ENCODE results near the gene TSSK6.

The TSSK6 gene

DNA sequence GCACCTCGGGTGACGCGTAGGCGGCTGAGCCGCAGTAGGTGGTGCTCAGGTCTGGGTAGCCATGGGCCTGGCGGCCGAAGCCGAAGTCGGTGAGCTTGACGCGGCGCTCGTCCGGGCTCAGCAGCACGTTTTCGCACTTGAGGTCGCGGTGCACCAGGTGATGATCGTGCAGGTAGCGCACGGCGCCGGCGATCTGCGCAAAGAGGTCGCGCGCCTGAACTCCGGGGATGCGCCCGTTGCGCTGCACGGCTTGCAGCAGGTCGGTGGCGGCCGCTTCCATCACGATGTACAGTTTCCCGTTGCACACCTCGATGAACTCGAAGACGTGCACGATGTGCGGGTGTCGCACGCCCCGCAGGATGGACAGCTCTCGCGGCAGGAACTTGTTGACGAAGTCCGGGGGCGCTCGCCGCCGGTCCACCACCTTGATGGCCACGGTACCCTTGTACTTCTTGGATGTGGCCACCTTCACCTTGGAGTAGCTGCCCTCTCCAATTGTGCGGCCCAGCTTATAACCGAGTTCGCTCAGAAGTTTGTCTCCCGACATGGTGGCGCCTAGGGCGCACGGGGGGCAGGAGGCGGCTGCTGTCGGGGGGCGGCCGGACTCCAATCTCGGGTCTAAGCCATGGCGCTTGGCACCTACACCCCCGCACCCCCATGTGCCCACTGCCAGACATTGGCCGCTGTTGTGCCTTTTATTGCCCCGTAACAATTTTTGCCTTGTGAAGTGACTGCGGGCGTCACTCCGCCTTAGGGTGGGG lies at the start of gene TSSK6:
Gene TSSK6, minus strand, starts transcription at position 668 of the 761 bp plus-strand sequence. Its CDS starts 121 bp downstream, at position 547.
- in situ Hi-C loops (cut with HindIII; ENCODE audit: low sequenced_read_pairs) = no loop called here

DNA sequence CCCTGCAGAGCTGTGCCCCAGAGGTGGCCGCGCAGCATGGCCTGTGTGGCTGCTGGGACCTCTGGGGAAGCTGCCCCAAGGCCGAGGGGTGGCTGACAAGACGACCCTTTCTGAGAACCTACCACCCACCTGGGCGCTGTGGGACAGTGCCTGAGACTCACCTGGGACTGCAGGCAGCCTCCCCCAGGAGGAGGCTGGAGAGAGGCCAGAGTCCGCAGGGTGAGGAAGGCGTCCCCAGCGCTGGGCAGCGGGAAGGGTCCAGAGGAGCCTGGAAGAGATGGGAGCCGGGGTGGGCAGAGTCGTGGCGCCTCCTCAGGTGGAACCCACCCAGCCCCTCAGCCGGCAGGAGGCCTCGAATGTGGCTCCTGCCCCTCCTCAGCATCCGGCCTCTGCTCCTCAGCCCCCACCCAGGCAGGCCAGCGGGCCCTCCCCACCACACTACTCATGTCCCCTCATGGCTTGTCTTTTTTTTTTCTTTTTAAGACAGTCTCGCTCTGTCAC lies 48.0 kb upstream of the TSSK6 start:
- in situ Hi-C loops (cut with HindIII; ENCODE audit: low sequenced_read_pairs) = no loop called here

DNA sequence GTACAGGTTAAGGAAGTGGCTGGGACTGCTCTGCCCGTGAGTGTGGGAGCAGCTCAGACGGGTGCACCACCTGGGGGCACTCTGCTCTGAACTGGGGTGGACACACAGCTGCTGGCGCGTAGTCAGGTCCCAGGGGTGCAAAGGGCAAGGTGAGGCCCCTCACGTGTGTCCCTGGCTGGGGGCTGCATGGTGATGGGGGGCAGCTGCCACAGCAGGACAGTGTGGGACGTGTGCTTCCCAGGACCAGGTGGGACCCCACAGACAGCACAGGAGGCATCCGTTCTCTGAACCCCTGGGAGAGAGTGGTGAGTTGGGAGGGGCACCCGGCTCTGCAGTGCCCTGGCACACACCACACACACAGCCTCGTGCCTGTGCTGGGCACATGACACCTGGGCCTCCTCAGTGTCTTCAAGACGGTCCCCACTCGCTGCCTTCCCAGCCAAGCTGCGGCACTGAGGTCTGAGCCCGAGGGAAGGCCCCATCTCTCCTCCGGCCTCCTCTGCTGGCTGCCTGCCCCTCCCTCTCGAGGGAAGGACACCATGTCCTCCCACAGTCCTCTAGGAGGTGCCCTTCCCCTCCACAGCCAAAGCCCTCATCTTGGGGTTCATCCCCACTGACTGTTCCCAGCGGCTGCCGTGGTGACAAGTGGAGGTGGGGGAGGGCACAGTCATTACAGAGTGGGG lies 47.5 kb upstream of the TSSK6 start:
- in situ Hi-C loops (cut with HindIII; ENCODE audit: low sequenced_read_pairs) = no loop called here

DNA sequence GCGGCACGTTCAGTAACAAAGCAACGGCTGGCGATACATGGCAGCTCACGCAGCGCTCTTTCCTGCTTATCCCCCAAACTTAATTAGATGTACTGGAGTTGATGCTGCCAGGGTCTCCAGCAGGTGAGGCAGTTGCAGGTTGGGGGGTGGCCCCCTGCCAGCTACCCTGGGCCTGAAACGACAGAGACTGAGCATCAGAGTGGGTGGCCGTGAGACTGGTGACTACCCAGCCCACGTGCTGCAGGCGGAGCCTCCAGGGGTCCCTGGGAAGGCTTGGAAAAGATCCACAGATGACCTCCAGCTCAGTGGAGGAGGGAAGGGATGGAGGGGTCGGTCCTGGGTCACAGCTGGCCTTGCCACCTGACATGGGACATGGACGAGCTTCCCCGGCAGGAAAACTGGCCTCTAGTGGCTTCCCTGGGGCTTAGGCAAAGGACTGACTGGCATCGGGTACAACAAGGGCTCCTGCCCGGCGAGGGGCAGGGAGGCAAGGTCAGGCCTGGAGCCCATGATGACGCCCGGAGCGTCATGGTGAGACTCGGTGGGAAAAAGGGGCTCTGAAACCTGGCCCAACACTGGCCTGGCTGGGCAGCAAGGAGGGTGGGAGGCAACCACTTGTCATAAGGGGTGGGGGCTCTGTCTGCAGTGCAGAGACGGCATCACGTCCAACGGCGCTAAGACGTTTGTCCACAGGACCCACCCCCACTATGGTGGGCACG lies 46.8 kb upstream of the TSSK6 start:
- in situ Hi-C loops (cut with HindIII; ENCODE audit: low sequenced_read_pairs) = no loop called here

DNA sequence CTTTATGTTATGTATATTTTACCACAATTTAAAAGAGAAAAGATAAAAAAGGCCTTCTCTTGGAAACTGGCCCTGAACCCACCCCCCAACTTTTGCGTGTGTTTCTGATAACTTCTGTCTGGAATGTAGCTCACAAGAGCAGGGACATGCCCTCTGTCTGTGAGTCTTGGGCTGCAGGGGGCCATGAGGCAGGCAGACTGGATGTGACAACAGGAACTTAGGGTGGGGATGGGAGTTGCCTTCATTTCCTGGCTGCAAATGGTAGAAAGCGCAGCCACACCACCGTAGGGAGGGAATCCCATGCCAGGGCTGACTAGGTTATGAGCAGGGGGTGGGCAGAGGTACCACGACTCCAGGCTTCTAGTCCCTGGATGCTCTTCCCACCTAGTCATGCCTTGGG lies 44.6 kb upstream of the TSSK6 start:
- in situ Hi-C loops (cut with HindIII; ENCODE audit: low sequenced_read_pairs) = no loop called here

DNA sequence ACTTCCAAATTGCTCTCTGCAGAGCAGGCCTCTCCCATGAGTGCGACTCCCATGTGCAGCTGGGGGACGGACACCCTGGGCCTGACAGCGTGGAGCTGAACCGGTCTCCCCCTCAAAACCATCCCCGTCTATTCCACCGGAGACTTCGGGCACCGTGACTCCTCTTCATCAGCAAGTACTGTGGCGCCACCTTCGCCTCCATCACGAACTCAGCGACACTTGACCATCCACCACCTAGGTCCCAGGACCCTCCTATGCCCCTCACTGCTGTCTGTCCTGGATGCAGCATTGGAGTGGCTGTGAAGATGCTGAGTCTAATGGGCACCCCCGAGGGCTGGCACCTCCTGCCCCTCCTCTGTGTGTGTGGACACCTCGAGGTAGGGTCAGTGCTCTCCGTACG lies 43.3 kb upstream of the TSSK6 start:
- in situ Hi-C loops (cut with HindIII; ENCODE audit: low sequenced_read_pairs) = no loop called here

DNA sequence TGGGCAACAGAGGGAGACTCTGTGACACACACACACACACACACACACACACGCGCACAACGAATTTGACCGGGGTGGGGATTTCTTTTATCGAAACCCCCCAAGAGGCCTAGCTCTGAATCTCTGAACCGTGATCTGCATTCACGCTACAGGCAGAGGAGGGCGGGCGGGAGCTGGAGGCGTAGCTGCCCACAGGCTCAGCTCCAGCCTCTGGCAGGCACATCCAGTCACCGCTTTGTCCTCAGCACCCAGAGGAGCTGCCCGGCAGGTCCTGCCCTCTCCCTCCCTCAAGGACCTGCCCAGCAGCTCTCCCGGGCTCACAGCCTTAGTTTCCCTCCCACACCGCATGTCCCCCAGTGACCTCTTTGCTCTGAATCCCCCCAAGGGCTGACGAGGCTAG lies 42.7 kb upstream of the TSSK6 start:
- in situ Hi-C loops (cut with HindIII; ENCODE audit: low sequenced_read_pairs) = no loop called here

DNA sequence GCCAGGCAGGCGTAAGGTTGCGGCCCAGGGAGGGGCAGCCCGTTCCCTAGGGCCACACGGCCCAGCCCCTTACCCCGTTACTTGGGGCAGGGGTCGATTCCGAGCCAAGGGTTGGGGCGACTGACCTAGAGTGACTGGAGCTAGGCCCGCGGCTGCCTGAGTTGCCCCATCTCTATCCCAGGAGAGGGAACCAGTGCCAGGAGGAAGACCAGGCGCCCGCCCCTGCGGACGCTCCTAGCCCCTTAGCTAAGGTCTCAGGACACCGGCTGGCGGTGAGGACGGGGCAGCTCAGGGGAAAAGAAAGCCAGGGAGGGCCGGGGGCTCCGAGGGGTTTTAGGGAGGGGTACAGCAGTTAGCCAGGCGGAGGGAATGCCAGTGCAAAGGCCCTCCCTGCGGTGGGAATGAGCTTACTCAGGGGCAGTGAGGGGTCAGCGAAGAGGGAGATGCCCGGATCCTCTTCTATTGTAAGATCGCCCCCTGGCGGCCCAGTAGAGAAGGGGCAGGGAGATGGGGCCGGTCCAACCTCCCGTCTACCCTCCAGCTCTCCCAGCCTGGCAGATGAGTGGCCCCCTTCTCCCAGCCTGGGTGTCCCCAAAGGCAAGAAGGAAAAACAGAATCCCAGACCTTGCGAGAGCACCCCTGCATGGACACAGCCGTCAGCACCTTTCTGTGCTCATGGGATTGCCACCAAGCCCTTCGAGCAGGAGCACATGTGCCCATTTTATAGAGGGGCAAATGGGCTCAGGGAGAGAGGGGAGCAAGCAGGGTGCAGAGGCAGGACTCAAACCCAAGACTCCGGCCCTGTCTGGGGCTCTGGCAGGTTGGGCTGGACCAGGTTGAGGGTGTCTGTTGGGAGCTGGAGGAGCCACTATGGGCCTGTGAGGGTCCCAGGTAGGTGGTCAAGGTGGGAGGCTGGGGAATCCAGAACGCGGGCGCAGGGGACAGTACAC lies 39.0 kb upstream of the TSSK6 start:
- in situ Hi-C loops (cut with HindIII; ENCODE audit: low sequenced_read_pairs) = no loop called here

DNA sequence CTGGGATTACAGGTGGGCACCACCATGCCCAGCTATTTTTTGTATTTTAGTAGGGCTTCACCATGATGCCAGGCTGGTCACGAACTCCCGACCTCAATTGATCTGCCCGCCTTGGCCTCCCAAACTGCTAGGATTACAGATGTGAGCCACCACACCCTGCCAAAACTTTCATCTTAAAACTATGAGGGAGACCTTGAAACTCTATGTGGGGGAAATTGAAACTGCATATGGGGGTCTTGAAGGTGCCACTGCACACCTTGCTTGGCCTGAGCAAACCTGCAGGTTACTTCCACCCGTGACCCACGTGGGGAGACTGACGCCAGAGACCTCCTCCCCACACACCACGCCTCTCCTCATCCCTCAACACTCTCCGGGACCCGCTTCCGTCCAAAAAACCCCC lies 38.3 kb upstream of the TSSK6 start:
- in situ Hi-C loops (cut with HindIII; ENCODE audit: low sequenced_read_pairs) = no loop called here

DNA sequence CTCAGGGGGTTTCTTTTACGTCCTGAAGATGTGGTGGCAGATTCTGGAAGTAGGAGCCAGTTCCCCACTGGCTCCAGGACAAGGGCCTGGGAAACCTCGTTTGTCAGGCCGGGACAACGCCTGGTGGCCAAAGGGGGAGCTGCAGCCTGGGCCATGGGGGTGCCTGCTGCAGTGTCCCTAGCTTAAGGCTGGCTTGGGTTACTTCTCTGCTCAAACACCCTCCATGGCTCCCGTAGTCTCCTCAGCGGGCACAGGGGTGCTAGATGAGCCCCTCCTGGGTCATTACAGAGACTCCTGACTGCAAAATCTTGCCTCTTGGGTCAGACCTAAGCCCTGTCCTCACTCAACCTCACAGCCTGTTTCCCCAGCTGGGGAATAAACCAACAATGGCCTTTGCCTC lies 37.5 kb upstream of the TSSK6 start:
- in situ Hi-C loops (cut with HindIII; ENCODE audit: low sequenced_read_pairs) = no loop called here

DNA sequence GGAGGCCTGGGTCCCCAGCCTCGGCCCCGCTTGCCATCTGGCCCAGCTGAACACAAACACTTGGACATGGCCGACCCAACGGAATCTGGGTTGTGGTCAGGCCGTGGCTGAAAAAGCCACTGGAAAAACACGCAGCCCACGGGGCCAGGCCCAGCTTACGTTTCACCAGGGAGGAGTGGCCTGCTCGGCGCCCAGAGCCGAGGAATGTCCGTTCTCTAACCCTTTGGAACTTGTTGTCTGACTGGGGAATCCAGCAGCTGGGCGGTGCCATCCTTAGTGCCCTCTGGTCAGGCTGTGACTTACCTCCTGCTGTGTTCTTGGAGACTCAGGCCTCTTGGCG lies 36.5 kb upstream of the TSSK6 start:
- in situ Hi-C loops (cut with HindIII; ENCODE audit: low sequenced_read_pairs) = no loop called here

DNA sequence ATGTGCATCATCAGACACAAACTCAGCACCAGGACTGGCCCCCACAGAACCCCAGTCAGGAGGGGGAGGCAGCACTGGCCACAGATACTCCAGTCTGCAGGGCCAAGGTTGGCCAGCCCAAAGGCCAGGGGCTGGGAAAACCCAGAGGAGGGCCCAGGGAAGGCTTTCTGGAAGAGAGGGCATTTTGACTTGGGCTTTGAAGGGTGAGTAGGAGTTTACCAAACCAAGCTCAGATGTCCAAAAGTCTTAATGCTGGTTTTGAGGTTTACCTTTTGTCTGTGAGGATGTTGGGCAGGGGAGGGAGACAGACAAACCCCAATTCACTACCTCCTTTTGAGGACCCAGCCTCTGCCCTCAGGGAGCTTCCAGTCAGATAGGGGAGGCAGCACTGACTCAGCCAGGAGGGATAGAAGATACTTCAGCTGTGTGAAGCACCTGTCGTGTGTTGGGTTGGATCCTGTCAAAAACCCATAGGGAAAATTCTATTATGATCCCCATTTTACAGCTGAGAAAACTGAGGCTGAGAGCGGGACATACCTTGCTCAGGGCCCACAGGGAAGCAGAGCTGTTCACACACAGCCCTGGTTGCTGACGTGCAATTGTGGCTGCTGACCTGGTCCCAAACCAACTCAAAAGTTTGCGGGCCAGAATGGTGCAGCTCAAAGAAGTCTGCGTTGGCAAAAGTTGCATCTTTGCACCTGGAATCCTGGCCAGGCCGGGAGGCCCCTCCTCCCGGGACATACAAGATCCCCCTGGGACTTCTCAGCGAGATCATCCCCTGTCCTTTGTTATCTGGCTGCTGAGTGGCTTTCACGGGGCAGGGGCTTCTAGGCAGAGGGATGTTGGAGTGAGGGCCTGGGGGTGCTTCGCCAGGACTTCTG lies 35.9 kb upstream of the TSSK6 start:
- in situ Hi-C loops (cut with HindIII; ENCODE audit: low sequenced_read_pairs) = no loop called here

DNA sequence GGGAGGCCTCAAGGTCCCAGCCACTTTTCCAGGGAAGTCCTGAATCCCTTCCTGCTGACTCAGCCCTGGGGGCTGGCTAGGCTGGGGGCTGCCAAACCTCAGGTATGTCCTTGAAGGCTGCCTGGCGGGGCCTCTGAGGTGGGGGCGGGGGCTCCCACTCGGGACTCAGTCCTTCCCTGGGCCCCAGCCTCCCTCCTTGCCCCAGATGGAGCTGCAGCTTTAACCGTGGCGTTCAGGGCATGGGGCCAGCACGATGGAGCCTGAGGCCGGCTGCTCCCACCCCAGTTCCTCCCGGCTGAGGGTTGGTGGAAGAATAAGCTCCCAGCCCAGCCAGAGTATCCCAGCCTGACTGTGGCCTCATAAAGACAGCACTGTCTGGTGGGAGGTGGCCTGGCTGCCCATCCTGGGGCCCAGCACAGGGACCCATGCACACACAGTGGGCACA lies 35.2 kb upstream of the TSSK6 start:
- in situ Hi-C loops (cut with HindIII; ENCODE audit: low sequenced_read_pairs) = no loop called here

DNA sequence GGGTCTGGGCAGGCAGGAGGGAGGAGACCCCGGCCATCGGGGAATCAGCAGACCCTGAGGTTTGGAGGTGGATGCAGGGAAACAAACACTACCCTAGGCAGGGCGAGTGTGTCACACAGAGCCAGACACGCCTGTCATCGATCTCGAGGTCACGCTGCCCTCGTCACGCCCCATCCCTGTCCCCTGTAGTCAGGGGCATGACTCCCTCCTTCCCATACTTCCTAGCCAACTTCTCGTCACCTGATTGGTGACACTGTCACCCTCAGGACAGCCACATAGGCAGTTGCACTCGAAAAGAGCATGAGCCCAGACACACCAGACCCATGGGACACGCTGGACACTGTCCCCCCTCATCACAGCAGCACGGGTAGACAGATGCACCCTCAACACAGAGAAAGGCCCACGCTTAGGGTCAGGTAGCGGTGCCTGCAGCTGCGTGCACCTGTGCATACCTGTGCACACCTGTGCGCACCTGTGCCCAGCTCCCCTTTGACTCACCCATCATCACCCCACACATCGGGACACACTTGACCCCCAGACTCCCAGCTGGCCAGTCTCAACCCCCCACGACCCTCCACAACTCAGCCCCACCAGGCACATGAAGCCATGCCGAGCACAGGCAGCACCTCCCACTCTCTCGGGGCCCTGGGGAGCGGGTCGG lies 34.6 kb upstream of the TSSK6 start:
- in situ Hi-C loops (cut with HindIII; ENCODE audit: low sequenced_read_pairs) = no loop called here

DNA sequence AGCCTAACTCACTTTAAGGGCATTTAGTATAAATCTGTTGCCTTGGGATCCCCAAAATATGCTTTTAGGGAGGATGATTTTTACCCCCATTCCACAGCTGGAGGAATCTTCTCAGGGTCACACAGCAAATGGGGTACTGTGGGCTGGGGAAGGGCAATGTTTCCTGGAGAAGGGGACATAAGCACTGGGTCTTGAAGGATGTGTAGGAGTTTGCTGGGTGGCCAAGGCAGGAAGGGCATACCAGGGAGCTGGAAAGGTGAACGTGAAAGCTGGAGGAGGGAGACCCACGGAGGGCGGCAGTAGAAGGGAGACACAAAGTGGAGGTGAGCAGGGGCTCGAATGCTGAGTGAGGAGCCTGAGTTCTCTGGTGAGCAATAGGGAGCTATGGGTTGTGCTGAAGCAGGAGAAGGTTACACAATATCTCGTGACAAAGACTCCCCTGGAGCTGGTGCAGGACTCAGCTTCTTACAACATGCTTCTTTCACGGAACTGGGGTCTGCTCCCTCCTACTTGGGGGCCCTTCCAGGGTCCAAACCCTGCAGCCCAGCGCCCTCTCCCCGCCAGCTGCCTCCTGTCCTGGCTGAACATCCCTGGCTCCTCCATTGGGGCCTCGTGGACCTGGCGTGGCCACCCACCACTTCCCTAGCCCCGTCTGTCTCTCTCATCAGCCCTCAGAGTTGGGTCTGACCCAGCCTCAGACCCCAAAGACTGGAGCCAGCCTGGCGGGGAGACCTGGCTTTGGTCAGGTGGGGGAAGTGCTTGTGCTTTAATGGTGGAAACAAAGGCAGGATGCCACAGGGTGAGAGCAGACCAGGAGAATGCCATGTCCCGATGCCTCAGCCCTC lies 33.8 kb upstream of the TSSK6 start:
- in situ Hi-C loops (cut with HindIII; ENCODE audit: low sequenced_read_pairs) = no loop called here

DNA sequence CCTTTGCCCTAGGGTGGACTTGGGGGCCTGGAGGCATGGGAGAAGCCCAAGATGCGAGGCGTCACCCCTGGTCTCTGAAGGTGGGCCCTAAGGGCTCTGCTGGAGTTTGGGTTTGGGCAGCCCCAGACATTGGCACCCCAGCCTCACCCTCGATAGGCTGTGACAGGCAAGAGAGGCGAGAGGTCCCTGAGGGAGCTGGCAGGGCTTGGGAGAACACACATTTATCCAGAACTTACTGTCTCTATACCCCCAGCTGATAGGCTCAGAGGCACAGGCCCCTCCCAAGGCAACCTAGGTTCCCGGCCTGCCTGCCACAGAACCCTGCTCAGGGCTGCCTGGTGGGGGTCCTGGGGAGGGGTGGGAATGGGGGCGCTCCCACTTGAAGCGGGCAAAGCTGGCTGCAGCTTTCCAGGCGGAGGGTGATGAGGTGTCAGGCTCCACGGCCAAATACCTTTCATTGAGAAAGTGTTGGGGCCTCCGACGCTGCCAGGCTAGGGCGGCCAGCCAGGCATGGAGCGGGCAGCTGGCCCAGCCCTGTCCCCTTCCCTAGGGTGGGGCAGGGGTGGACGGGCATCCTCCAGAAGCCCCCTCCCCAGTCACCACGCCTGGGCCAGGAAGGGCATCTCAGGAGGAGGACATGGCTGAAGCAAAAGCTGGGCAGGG lies 32.5 kb upstream of the TSSK6 start:
- in situ Hi-C loops (cut with HindIII; ENCODE audit: low sequenced_read_pairs) = no loop called here

DNA sequence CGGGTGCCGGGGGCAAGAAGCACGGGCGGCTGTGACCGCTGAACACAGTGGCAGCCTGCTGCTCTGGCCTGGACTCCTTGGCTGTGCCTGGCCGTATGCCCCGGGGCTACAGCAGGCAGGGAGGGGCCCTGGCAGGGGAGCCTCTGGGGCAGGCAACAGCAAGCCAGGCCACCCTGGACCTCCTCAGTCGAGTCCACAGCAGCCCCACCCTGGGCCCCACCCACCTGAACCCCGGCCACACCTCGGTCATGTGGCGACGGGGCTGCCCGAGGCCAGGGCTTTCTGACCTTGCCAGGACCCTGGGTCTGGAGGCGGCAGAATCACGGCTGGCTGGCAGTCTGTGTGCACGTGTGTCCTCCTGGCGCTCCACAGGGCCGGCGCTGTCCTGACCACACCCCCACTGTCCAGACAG lies 31.4 kb upstream of the TSSK6 start:
- in situ Hi-C loops (cut with HindIII; ENCODE audit: low sequenced_read_pairs) = no loop called here

DNA sequence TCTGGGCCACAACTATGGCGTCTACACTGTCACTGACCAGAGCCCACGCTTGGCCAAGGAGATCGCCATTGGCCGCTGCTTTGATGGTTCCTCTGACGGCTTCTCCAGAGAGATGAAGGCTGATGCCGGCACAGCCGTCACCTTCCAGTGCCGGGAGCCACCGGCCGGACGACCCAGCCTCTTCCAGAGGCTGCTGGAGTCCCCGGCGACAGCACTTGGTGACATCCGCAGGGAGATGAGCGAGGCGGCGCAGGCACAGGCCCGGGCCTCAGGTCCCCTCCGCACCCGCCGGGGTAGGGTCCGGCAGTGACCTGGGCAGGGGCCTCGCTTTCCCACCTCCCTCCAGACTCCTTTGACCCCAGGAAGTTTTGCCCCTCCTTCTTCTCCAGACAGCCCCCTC lies 30.4 kb upstream of the TSSK6 start:
- in situ Hi-C loops (cut with HindIII; ENCODE audit: low sequenced_read_pairs) = no loop called here

All from endothelial cell of hepatic sinusoid (primary cell).